SU-DHL-6 (cell line): ENCODE measurements around the gene TIMM8B.

ENCODE experiments used
- H2AFZ ChIP-seq: fragments of 200-600 bp; sonication (generic); 2 replicates; pipeline ENCODE4 v1.6.1; 2014; ENCODE audit warnings: low read depth, mild to moderate bottlenecking, moderate library complexity, mixed read lengths, antibody characterized with exemption, low read length; ENCODE audit not compliant: severe bottlenecking
- H3F3A ChIP-seq: fragments of 200-600 bp; shearing (Covaris generic); 2 replicates; pipeline ENCODE4 v1.6.0; 2016; ENCODE audit warnings: antibody characterized with exemption, mild to moderate bottlenecking; ENCODE audit not compliant: insufficient read depth
- H3K27ac ChIP-seq: fragments of 200-600 bp; sonication (generic); 2 replicates; pipeline ENCODE4 v1.5.1; 2016; ENCODE audit warnings: low read depth, mild to moderate bottlenecking, low read length, moderate library complexity, mixed read lengths
- H3K27me3 ChIP-seq: fragments of 200-600 bp; sonication (generic), shearing (Covaris generic); 2 replicates; pipeline ENCODE4 v1.6.0; 2014; ENCODE audit warnings: mild to moderate bottlenecking, low read length
- H3K36me3 ChIP-seq: fragments of 200-600 bp; sonication (generic); 2 replicates; pipeline ENCODE4 v1.6.1; 2014; ENCODE audit warnings: mild to moderate bottlenecking, low read length, mixed read lengths
- H3K4me2 ChIP-seq: fragments of 300-600, 200-600 bp; shearing (Covaris generic), sonication (generic); 2 replicates; pipeline ENCODE4 v1.6.0; 2014; ENCODE audit warnings: low read length, low read depth, mild to moderate bottlenecking; ENCODE audit not compliant: poor library complexity, severe bottlenecking
- H3K4me3 ChIP-seq: fragments of 200-600 bp; sonication (generic); 2 replicates; pipeline ENCODE4 v1.5.1; 2014; ENCODE audit warnings: antibody characterized with exemption, low read length, mild to moderate bottlenecking, mixed read lengths; ENCODE audit not compliant: insufficient read depth, poor library complexity, severe bottlenecking
- H3K79me2 ChIP-seq: fragments of 200-600 bp; sonication (generic); 2 replicates; pipeline ENCODE4 v1.6.1; 2014; ENCODE audit warnings: mild to moderate bottlenecking, low read length, moderate library complexity; ENCODE audit not compliant: insufficient read depth
- H3K9ac ChIP-seq: fragments of 200-600 bp; sonication (generic); 2 replicates; pipeline ENCODE4 v1.7.0; 2014; ENCODE audit warnings: mild to moderate bottlenecking, low read length
- H3K9me2 ChIP-seq: fragments of 200-600 bp; sonication (generic); replicated peaks from 2 replicates; pipeline ENCODE4 v1.6.1; 2014; ENCODE audit warnings: low read length; ENCODE audit not compliant: insufficient read depth
- H3K9me3 ChIP-seq: fragments of 200-600 bp; sonication (generic); 2 replicates; pipeline ENCODE4 v1.6.1; 2014; ENCODE audit warnings: low read length, mixed read lengths; ENCODE audit not compliant: insufficient read depth
- H4K20me1 ChIP-seq: fragments of 200-600 bp; sonication (generic); 2 replicates; pipeline ENCODE4 v1.6.1; 2014; ENCODE audit warnings: low read depth, mild to moderate bottlenecking, antibody characterized with exemption, low read length, moderate library complexity, mixed read lengths
- EZH2phosphoT487 ChIP-seq: fragments of 200-600 bp; sonication (generic), shearing (Covaris generic); conservative IDR thresholded peaks from 2 replicates; pipeline ENCODE4 v1.6.1; 2018; ENCODE audit warnings: mild to moderate bottlenecking, antibody characterized with exemption, low read length, moderate library complexity, mixed read lengths
- TF ChIP-seq, protein P1 (sequence below): fragments of 200-600 bp; sonication (generic); IDR thresholded peaks from one replicate; pipeline ENCODE4 v1.5.1; 2017; ENCODE audit warnings: antibody characterized with exemption, mild to moderate bottlenecking, low read length, moderate library complexity; ENCODE audit not compliant: insufficient read depth, poor library complexity, severe bottlenecking

Gene TIMM8B

DNA sequence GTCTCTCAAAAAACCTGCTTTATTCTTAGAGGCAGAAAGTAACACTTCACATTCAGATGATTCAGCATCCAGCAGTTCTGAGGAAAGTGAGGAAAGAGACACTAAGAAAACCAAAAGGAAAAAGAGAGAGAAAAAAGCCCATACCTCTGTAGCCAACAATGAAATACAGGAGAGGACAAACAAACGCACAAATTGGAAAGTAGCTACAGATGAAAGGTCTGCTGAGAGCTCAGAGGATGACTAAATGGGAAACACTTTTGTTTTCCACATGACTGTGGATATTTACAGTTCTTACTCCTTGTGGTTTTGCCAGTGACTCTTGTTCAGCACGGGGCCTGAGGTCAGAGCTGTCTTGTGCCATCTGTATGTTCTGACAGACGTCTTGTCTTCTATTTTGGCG is 3.8 kb downstream of the TIMM8B start:
- Histone ChIP-seq H3K4me2 (no peak overlapping the region), H3K4me3 (no peak overlapping the region), H4K20me1 (no peaks in the 10 kb centered on the region), H3K79me2 (peaks cover 36% of the 10 kb centered on the region), H3K9me2 (no peaks in the 10 kb centered on the region), H2AFZ (no peak overlapping the region), H3K27ac (no peak overlapping the region), H3K36me3 (peaks cover 24% of the 10 kb centered on the region), H3K27me3 (no peaks in the 10 kb centered on the region), H3F3A (peaks cover 40% of the 10 kb centered on the region), H3K9ac (no peak overlapping the region), H3K9me3 (no peaks in the 10 kb centered on the region)
- TF ChIP-seq, protein P1, sequence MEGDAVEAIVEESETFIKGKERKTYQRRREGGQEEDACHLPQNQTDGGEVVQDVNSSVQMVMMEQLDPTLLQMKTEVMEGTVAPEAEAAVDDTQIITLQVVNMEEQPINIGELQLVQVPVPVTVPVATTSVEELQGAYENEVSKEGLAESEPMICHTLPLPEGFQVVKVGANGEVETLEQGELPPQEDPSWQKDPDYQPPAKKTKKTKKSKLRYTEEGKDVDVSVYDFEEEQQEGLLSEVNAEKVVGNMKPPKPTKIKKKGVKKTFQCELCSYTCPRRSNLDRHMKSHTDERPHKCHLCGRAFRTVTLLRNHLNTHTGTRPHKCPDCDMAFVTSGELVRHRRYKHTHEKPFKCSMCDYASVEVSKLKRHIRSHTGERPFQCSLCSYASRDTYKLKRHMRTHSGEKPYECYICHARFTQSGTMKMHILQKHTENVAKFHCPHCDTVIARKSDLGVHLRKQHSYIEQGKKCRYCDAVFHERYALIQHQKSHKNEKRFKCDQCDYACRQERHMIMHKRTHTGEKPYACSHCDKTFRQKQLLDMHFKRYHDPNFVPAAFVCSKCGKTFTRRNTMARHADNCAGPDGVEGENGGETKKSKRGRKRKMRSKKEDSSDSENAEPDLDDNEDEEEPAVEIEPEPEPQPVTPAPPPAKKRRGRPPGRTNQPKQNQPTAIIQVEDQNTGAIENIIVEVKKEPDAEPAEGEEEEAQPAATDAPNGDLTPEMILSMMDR = no peak
- no peak for TF ChIP-seq EZH2phosphoT487

DNA sequence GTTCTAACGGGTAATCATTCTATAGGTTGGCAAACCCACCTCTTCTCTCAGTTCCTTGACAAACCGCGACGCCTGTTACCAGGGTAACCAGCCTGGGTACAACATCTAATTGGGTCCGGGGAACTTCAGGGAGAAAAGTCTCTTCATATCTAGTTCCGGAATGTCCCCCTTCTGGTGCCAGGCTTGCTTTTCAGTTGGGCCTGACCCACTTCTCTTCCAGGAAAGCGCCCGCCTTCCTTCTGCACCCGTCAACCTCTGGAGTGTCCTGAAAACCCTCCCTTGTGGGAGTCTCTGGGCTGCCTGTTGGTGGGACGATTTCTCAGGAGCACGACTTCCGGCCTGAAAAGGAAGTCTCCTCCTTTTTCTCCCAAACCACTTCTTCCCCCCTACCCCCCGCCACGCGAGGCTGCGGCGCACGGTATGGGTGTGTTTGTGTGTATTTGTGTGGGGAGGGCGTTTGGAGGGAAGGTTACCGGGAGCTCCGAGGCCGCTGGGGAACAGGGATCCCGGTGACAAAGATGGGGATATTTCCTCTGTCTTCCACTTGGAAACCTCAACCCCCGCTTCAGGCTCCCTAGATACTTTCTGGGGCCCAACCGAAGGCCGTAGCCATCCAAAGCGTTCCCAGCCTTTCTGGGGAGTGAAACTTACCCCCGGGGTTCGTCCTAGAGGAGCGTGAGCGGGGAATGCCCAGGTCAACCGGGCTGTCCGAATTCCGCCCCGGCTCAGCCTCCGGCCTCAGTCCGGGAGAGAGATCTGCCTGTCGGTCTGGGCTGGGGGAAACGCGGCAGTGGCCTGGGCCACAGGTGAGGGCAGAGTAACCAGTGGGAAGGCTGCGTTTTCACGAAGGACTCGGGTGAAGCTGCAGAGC is 12.4 kb downstream of the TIMM8B start, which contains the start of the genes NKAPD1 and PIH1D2:
Gene NKAPD1 (plus strand): TSS at position 359 of the 871 bp plus-strand sequence. CDS start 1,276 bp downstream, outside the sequence.
Gene PIH1D2 (minus strand): TSS at position 77 of the 871 bp plus-strand sequence. CDS start 843 bp downstream, outside the sequence.
- H3K4me2 ChIP-seq = peak within 1 kb of the TSS; percentile 63
- no peaks in the 10 kb centered on the region for H4K20me1 ChIP-seq
- peak within 1 kb of the TSS; percentile 91 for H2AFZ ChIP-seq
- no peaks in the 10 kb centered on the region for H3K9me2 ChIP-seq
- H3K27me3 ChIP-seq = no peaks in the 10 kb centered on the region
- H3K9ac ChIP-seq = peak within 1 kb of the TSS; percentile 79
- H3K9me3 ChIP-seq = no peaks in the 10 kb centered on the region
- TF ChIP-seq EZH2phosphoT487 = no peak
- TF ChIP-seq, protein P1 = no peak
- H3K79me2 ChIP-seq = peaks cover 18% of the 10 kb centered on the region
- H3K36me3 ChIP-seq = peaks cover 15% of the 10 kb centered on the region; the same call in 1 of the 2 replicates
- H3K4me3 ChIP-seq = peak within 1 kb of the TSS; percentile 63
- H3F3A ChIP-seq = no peaks in the 10 kb centered on the region; the same call in 1 of the 2 replicates
- peak within 1 kb of the TSS; percentile 62 for H3K27ac ChIP-seq

DNA sequence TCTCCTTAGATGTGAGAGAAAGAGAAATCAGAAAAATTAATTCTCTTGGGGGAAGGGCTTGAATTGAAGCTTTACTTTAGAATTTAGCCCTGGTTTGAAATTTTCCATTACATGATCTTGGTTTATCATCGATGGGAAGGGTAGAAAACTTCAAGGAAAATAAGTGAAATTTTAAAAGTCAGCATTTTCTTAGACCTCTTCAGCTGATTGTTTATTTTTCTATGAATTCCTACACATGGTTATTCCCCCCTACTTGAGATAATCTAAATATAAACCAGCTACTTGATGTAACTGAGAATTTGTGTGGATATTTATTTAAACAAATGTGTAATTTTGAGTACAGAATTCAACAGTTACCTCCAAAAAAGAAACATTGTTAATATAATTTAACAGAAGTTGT is 23.6 kb downstream of the TIMM8B start:
- H3K4me3 ChIP-seq = no peak overlapping the region
- no peak overlapping the region for H3K4me2 ChIP-seq
- TF ChIP-seq EZH2phosphoT487 = no peak
- TF ChIP-seq, protein P1 = no peak
- peaks cover 13% of the 10 kb centered on the region; the same call in 1 of the 2 replicates for H3K36me3 ChIP-seq
- H4K20me1 ChIP-seq = no peaks in the 10 kb centered on the region
- no peaks in the 10 kb centered on the region for H3K79me2 ChIP-seq
- H3K27ac ChIP-seq = no peak overlapping the region
- H2AFZ ChIP-seq = no peak overlapping the region
- H3K27me3 ChIP-seq = no peaks in the 10 kb centered on the region
- no peaks in the 10 kb centered on the region for H3K9me2 ChIP-seq
- peaks cover 3% of the 10 kb centered on the region; the same call in 1 of the 2 replicates for H3F3A ChIP-seq
- H3K9me3 ChIP-seq = no peaks in the 10 kb centered on the region
- no peak overlapping the region for H3K9ac ChIP-seq
